H4 (cell line): ENCODE results near the gene ADARB2. TPM values are rescaled to one million over a fixed set of nuclear protein-coding genes. Genes with fewer than 3 reads are reported as not detected.

Source experiments
- DNase-seq: peaks from one replicate; pipeline ENCODE4 v3.0.0-alpha.2; 2015; ENCODE audit warnings: low spot score
- total RNA-seq: library from RNA; depleted of rRNA; stranded (reverse); fragments of >200 nt; shearing (Covaris generic); gene quantifications from 2 replicates; pipeline ENCODE4 v1.2.3, GENCODE V29; 2014

The ADARB2 gene
- total RNA-seq, 1 experiment from 2014 or later: 0.21 TPM

DNA sequence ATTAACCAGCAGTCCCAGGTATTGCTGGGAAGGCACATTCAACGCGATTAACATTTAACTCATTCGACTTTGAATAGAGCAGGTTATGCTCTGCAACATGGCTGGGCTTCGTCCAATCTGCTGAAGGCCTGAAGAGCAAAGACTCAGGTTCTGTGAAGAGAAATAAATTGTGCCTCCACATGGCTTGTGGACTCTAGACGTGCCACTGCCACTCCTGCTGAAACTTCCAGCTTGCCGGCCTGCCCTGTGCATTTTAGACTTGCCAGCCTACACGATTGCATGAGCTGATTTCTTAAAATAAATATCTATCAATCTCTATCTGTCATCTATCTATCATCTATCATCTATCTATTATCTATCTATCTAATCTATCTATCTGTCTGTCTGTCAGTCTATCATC lies 543.2 kb downstream of the ADARB2 start:
- no peak for DNase-seq

DNA sequence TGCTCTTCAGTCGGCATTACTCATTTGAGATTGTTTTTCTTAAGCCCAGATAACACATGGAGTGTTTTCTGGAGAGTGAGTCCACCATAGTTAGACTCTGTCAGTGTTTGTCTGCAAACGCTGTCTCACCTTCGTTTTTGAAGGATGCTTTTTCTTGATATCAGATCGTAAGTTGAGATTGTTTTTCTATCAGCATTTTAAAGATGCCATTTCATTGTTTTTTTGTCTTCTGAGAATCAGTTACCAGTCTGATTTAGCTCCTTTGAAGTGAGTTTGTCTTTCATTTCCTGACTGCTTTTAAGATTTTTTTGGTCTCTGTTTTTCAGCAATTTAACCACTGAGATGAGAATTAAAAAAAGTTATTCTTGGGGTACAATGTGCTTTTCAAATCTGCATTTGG lies 543.8 kb downstream of the ADARB2 start:
- no peak for DNase-seq

DNA sequence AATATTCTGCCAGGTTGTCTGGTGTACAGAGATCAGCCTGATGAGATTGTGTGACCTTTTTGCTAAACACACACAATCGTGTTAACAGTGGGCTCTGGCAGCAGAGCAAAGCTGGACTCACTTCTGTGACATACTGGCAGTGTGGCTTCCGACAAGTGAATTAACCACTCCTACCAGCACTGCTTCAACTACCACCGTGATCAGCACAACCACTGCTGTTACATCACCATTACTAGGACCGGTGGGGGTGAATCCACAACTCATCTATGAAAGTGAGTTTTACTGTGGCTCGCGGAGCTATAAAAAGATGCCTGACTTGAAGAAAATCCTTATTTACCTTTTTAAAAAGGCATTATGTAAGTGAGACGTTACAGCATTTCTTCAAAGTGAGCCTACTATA lies 545.6 kb downstream of the ADARB2 start:
- no peak for DNase-seq

DNA sequence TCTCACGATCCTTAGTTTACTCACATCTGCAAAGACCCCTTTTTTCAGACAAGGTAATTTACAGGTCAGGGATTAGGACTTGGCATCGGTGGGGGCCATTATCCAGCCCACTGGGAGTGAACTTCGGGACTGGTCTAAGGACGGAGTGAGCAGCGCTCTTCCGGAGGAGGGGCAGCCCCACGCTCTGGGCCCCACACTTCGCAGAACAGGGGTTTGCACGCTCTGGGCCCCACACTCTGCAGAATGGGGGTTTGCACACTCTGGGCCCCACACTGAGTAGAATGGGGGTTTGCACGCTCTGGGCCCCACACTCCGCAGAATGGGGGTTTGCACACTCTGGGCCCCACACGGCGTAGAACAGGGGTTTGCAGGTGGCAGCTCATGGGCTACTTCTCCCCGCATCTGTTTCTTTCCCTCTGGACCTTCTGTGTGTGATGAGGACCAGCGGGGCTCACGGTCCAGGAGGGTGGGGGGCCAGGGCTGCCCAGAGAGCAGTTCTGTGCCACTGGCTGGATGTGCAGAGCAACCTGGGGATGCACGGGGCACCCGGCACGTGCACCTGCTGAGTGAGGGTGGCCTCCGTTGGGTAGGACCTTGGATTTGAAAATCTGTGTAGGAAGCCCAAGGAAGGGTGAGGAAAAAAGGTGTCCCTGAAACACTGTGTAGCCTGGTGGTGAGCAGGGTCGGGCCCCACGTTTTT lies 546.4 kb downstream of the ADARB2 start:
- DNase-seq: no peak

DNA sequence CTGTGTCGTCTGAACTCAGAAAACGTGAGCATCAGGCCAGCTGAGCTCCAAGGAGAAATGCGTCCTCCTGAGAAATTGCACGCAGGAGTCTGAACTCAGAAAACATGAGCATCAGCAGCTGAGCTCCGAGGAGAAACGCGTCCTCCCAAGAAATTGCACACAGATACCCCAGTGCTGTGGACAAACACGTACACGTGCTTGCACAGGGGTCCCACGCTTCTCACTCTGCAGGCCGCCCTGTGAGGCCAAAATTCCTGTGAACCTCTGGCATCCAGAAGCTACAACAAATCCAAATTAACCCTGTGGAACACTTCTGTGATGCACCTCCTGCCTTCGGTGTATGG lies 547.3 kb downstream of the ADARB2 start:
- no peak for DNase-seq

DNA sequence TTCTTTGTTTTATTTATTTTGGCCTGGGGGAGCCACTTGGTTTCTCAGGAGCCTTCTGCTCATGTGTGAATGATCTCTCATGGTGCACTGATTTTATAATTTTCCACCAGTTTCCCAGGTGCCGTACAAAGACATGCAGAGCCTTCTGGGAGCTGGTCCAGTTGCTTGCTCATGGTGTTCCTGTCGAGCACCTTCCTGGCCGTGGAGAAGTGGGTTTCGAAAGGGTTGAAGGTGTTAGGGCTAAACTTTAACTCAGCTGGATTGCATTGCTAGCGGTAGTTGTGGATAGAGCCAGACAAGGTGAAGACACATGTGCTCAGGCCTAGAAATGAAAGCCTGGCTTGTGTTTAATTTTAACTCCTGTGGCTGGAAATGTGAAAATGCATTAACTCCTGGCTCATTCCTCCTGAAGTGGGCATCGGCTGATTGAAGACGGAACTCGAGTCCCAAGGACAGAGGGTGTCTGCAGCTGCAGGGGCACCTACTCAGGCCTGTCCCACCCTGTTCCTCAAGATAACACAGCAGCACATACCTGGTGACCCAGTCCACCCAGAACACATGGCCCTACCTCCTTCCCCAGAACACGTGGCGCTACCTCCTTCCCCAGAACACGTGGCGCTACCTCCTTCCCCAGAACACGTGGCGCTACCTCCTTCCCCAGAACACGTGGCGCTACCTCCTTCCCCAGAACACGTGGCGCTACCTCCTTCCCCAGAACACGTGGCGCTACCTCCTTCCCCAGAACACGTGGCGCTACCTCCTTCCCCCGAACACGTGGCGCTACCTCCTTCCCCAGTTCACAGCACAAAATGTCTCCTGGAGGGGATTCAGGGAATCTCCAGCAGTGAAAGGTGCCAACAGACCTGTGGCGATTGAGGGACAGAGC lies 547.9 kb downstream of the ADARB2 start:
- DNase-seq: no peak

DNA sequence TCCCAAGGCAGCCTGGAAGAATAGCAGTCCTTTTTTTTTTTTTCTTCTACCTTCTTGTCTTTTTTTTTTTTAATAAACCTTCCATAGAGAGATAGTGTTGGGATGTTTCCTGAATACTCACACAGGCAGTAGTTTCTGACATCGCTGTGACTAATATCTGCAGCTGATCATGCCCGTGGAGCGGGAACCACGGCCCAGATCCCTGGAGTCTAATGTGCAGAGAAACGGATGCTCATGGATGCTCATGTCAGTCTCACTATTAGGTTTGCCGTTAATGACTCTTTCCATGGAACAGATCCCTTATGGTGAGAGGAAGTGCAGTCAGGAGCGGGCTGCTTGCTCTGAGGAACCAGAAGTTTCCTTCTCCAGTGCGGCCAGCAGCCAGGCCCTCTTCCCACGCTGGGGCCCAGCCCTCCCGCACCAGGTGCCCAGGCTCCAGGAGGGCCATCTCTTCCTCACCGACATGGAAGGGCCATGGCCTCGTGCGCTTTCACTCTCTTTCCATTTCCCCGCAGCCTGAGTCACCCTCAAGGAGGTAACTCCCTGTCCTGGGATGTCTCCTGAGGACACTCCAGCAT lies 548.7 kb downstream of the ADARB2 start:
- DNase-seq: no peak

DNA sequence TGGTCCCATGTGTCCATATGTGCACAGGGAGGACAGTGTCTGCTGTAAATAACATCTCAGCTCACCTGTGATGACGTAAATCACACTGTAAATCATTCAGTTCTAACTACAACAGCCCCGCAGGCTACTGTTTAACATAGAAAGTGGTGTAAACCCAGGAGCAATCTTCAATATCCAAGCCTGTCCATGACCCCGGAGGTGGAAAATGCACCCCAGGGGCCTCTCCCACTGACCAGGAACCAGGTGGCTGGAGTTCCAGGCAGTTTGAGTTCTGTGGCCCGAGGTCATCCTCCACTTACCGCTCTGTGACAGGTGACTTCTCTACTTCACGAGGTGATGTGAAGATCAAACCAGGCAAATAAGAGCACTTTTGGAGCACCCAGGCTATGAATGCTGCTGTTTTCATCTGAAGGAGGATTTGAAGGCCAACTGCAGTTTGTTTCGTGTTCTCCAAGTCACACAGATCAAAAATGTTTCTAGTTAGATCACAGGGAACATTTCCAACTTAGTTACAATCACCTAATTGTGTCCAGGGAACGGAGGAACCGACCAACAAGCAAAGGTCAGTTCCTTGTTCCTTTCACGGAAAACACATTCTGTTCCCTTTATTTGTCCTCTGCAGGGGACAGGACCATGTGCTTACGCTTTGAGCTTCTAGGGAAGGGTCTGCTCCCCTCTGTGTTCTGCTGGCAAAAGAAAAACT lies 549.3 kb downstream of the ADARB2 start:
- no peak for DNase-seq

DNA sequence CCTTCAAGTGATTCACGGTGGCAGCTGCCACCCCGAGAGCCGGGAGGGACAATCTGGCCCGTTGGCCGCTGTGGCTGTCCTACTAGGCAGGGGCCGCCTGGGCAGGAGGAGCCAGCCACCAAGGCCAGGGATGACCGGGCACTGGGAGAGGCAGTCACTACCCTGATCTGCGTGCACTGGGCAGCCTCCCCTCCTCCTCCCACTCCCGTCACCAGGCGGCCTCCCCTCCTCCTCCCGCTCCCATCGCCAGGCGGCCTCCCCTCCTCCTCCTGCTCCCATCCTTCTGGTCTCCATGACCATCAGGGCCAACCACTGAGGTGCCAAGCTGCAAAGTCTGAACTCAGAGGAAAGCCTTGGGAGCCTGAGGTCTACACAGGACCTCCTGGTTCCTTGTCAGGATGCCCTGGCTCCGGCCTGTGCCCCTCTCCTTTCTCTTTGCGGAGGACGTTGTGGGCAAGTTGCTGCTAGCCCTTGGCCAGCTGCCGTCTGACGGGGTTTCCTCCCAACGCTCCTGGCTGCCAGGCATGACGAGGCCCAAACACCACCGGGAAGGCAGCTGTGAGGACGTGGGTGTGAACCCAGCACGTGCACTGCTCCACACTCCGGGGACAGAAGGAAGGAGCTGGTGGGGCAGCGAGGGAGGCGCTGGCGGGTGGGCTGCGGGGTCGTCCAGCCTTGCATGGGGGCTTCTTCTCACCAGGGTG lies 550.0 kb downstream of the ADARB2 start:
- no peak for DNase-seq

DNA sequence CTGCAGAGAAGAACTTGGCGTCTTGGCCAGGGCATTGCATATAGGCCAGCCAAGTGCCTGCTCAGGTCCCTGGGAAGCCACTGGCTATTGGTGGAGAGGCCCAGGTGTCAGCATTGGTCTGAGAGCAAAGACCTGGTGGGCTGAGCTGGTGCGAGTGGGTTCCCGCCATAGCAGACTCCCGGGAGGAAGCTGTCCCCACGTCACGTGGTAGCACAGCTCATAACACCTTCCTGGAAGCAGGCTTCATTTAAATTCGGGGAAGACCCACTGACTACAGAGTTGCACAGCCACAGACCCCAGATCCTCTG lies 550.7 kb downstream of the ADARB2 start:
- DNase-seq: no peak

DNA sequence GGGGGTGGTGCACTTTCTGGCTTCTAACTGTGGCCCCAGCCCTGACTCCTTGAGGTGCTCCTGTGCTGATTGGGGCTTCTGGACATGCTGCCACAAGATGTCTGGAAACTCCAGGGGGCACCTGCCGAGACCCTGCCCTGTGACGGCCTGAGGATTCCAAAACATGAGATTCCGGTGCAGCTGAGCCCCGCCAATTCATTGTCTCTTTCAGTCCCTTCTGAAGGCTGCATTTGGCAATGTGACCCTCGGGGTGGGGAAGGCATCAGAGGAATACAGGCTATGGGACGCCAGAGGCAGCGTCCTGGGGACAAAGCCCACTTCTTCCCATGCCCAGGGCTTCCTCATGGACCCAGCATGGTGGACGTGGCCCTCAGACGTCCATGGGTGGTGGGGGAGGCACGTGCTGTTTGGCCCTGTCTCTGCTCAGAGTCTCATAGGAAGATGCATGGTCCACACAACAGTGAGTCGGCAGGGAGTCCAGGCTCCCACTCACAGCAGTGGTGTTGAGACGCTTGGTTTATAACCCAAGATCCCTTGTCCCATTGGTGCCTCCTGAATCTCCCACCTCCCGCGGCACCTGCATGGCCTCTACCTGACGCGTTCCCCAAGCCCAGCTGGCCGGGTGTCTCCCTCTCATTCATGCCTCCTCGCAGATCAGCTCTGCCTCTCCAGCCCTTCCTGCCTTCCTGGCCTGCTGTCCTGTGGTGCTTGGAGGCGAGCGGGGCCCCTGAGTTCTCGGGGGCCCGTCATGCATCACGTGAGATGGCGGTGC lies 551.2 kb downstream of the ADARB2 start:
- no peak for DNase-seq

DNA sequence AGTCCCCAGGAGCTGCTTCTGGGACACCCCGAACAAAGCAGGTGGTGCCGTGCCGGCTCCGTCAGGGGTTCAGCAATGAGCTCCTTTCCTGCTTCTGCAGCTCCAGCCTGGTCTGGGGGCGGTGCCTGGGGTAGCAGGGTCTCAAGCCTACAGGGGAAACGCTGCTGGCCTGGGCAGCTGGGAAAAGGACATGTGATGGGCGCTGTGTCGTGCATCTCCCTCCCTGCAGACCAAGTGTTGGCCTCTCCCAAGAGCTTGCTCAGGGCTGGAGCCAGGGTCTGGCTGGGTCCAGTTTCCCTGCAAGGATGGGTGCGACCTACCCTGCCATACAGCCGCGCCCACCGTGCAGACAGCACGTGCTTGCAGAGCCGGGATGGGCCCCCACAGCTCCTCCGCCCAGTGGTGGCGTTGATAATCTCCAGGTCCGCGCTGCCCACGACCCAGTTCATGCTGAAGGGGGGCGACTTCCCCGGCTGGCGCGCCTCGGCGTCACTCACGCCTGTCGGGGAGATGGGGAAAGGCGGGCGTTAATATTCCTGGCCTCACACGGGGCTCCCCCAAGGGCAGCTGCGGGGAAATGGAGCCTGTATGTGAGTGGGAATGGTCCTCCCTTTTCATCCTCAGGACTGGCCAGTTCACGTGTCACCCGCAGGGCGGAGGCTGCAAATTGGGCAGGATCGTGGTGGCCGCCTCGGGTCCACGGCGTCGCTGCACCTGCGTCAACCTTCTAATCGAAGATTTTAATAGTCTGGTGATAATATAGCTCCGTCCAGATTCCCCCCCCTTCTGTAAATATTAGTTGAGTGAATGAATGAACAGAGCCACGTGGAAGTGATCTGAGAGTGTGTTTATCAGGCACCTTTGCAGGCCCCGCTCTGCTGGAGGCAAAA lies 552.5 kb downstream of the ADARB2 start:
- no peak for DNase-seq

DNA sequence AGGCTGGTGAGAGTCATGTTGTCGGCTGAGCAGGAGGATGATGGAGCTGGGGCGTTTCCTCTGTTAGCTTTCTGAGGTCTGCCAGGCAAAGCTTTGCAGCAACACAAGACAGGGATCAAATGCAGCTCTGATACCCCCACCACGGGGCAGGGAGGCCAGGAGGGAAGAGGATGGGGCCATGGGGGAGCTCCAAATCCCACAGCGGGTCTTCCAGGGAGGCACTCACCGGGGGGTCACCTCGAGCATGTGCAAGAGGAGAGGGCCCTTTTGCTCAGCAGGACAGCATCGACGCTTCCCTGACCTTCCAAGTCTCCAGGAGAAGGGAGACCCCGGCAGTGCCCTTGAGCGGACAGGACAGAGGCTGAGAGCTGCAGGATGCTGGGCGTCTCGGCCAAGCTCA lies 553.6 kb downstream of the ADARB2 start:
- no peak for DNase-seq

DNA sequence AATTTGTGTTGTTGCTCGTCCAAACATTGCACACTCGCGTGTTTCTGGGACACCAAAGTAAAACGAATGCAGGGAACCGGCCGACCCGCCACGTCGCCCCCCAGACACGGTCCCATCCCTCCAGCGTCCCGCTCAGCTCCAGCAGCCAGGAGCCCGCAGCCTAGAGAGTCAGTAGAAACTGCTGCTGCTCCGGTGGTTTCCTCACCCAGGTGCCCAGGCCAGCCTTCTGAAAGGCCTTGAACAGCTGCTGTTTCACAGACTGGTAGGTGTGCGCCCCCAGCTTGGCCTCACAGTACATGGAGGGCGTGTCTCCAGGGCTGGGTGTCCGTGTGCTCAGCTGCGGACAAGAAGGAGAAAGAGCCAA lies 554.3 kb downstream of the ADARB2 start:
- no peak for DNase-seq

DNA sequence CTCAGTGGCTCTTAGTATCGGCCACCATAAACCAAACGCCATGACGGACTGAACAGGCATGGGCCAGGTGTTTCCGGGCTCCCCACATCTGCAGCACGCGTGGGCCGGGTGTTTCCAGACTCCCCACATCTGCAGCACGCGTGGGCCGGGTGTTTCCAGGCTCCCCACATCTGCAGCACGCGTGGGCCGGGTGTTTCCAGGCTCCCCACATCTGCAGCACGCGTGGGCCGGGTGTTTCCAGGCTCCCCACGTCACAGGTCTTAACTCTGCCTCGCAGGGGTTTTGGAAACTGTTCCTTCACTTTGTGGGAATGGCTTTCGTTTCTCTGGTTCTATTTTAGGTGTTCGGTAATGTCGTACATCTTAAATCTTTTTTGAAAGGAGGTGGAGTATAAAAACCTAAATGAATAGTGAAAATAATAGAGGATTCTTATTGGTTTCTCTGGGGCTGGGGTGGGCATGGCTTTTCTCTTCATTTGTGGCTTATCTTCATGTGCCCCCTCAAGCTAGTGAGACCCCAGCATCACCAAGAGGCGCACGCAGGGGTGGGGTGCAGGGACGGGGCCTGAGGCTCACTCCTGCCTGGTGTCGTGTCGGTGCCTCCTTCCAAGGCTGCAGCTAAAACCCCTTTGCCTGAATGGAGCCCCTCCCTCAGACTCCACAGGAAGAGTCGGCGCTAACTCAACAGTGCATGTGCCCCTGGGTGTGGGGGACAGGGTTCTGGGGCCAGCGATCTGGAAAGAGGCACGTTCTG lies 554.9 kb downstream of the ADARB2 start:
- no peak for DNase-seq

DNA sequence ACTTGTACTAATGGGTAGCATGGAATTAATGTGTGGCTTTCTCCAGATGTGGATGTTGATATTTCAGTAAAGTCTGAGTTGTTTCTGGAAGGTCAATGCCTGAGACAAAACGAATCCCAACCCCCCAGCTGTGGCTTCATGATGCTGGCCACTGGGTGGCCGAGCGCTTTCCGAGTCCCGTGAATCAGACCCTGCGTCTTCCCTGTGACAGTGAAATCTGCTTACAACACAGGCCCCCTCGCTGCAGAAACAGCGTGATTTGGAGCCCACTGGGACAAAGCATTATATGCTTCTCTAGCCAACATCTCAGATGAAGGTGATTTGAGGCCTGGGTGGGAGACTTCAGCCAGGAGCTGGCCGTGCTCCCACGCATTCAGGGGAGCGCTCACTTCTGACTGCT lies 556.5 kb downstream of the ADARB2 start:
- no peak for DNase-seq

DNA sequence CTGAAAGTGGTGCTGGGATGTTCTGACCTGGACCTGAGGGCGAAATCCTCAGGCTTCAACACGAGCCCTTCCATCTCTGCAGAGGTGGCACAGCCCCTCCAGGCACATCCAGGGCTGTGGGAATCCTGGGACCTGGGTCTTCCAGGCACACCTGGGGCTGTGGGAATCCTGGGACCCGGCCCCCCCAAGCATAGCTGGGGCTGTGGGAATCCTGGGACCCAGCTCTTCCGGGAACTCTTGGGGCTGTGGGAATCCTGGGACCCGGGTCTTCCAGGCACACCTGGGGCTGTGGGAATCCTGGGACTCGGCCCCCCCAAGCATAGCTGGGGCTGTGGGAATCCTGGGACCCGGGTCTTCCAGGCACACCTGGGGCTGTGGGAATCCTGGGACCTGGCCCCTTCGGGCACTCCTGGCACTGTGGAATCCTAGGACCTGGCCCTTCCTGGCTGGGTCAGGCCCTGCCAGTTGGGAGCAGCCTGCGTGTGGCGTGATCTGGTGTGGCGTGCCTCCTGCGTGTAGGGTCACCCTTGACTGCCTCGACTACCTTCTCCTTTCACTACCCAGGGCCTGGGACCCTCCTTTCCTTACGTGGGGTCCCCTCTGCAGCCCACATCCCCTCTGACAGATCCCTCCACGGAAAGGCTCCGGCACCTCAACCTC lies 557.1 kb downstream of the ADARB2 start:
- no peak for DNase-seq

DNA sequence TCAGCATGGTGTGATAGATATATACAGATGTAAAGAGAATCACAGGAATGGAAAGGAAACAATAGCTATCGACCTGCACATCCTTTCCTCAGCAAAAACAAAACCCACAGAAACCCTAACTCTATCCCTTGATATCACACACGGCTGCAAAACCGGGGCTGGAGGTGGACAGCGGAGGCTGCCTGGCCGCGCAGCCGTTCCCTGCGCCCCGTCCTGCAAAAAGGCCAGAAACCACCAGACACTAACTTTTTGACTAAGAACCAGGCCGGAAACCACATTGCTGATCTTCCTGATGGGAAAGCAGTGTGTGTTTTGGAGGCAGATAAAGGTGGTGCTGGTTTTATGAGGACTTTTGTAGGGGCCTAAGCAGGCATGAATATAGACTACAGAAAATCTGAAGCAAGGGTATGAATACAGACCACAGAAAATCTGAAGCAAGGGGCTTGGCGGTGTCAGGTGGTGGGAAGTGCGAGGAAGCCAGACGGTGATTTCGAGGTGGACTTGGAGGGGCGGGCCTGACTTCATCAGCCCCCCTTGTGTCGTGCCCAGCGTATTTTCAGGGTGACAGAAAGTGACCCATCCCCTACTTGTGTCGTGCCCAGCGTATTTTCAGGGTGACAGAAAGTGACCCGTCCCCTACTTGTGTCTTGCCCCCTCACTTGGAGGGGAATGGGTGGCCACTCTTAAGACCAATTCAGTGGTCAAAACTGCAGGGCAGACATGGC lies 557.8 kb downstream of the ADARB2 start:
- DNase-seq: no peak
